AG04450 (cell line): ENCODE measurements around the gene CLDN22. TPM values are rescaled to one million over a fixed set of nuclear protein-coding genes. Genes with fewer than 3 reads are reported as not detected.

Experiments used
- CTCF ChIA-PET: fragments of 300-600, 350-600 bp; formaldehyde crosslinking; extraction: SDS; loops from one replicate; lab custom pipeline; 2022; ENCODE audit warnings: antibody characterized with exemption, inconsistent platforms; lab: Charles Lee
- POLR2A ChIA-PET: fragments of 350-600 bp; formaldehyde crosslinking; extraction: SDS; loops from one replicate; lab custom pipeline; 2021; ENCODE audit warnings: antibody characterized with exemption, inconsistent platforms; lab: Yijun Ruan, JAX
- DNase-seq: peaks from one replicate; pipeline ENCODE4 v3.0.0-alpha.2; 2011; ENCODE audit warnings: low read depth, low spot score
- H3K27ac ChIP-seq: one replicate; pipeline ENCODE4 v1.5.1; 2012; ENCODE audit warnings: low read depth, low read length, control low read depth
- H3K27me3 ChIP-seq: one replicate; pipeline ENCODE4 v1.6.0; 2012; ENCODE audit warnings: low read length; ENCODE audit not compliant: control insufficient read depth, insufficient read depth
- H3K4me3 ChIP-seq: 2 replicates; pipeline ENCODE4 v1.5.1; 2011; ENCODE audit warnings: mild to moderate bottlenecking, low read depth, low read length, control low read depth
- H3K9me3 ChIP-seq: 2 replicates; pipeline ENCODE4 v1.5.1; 2012; ENCODE audit warnings: low read length; ENCODE audit not compliant: control insufficient read depth, insufficient read depth
- CTCF ChIP-seq: IDR thresholded peaks from 2 replicates; pipeline ENCODE4 v1.5.1; 2011; ENCODE audit warnings: low read depth, low read length, control low read depth, inconsistent platforms
- polyA plus RNA-seq: library from polyadenylated mRNA; depleted of rRNA; stranded (reverse); fragments of >200 nt; gene quantifications from 2 replicates; pipeline ENCODE4 v1.2.3, GENCODE V29; 2011

The CLDN22 gene
- polyA plus RNA-seq, 1 experiment = not detected

GRCh38 chr4:183312841-183313240, 7.2 kb downstream of the CLDN22 start:
- no peak overlapping the region for H3K4me3 ChIP-seq
- H3K9me3 ChIP-seq = no peaks in the 10 kb centered on the region
- H3K27ac ChIP-seq = no peak overlapping the region
- H3K27me3 ChIP-seq = no peaks in the 10 kb centered on the region
- no peak for TF ChIP-seq CTCF
- DNase-seq = no peak
- CTCF ChIA-PET = interaction anchor here (0.7 kb wide), 1 partner anchor 374 kb away, joined by 3 read pairs; no protein-coding TSS in a partner anchor
- POLR2A ChIA-PET = no interaction called here

- DNase-seq = no peak
- H3K27ac ChIP-seq = no peak overlapping the region
- H3K9me3 ChIP-seq = peaks cover 2% of the 10 kb centered on the region; the same call in 1 of the 2 replicates
- H3K27me3 ChIP-seq = no peaks in the 10 kb centered on the region
- no peak overlapping the region for H3K4me3 ChIP-seq
- ChIA-PET CTCF (no interaction called here), POLR2A (no interaction called here)
- TF ChIP-seq CTCF = no peak
These were observed 13.3 kb downstream of the CLDN22 start for GRCh38 chr4:183306811-183307210.

- DNase-seq = no peak
- no peak overlapping the region for H3K4me3 ChIP-seq
- ChIA-PET CTCF (no interaction called here), POLR2A (no interaction called here)
- H3K27ac ChIP-seq = no peak overlapping the region
- peaks cover 2% of the 10 kb centered on the region; the same call in 1 of the 2 replicates for H3K9me3 ChIP-seq
- no peak for TF ChIP-seq CTCF
- H3K27me3 ChIP-seq = no peaks in the 10 kb centered on the region
These were observed 15.5 kb downstream of the CLDN22 start for GRCh38 chr4:183304538-183304937.

- no peaks in the 10 kb centered on the region for H3K27me3 ChIP-seq
- H3K4me3 ChIP-seq = no peak overlapping the region
- no peak overlapping the region for H3K27ac ChIP-seq
- ChIA-PET CTCF (no interaction called here), POLR2A (no interaction called here)
- no peak for DNase-seq
- H3K9me3 ChIP-seq = peaks cover 2% of the 10 kb centered on the region; the same call in 1 of the 2 replicates
- TF ChIP-seq CTCF = no peak
These were observed 16.0 kb downstream of the CLDN22 start for GRCh38 chr4:183304067-183304466.

- no peak for DNase-seq
- H3K4me3 ChIP-seq = no peak overlapping the region
- ChIA-PET POLR2A (no interaction called here), CTCF (interaction anchor here (1.1 kb wide), 1 partner anchor 365 kb away, joined by 7 read pairs; no protein-coding TSS in a partner anchor)
- peaks cover 2% of the 10 kb centered on the region; the same call in 1 of the 2 replicates for H3K9me3 ChIP-seq
- H3K27me3 ChIP-seq = no peaks in the 10 kb centered on the region
- no peak overlapping the region for H3K27ac ChIP-seq
- no peak for TF ChIP-seq CTCF
These were observed 16.8 kb downstream of the CLDN22 start for GRCh38 chr4:183303301-183303700.
